Left ventricle myocardium inferior (tissue), 1 donor: ENCODE results near the gene MRPS5. TPM values are rescaled to one million over a fixed set of nuclear protein-coding genes. Genes with fewer than 3 reads are reported as not detected.

ENCODE experiments used
- DNase-seq: peaks from one replicate; pipeline ENCODE4 v3.0.0-alpha.2; 2020
- H3K27ac ChIP-seq: fragments of 200-600 bp; replicated peaks from 2 replicates; pipeline ENCODE4 v1.8.0; 2021
- H3K27me3 ChIP-seq: fragments of 200-600 bp; 2 replicates; pipeline ENCODE4 v1.8.0; 2021; ENCODE audit warnings: low read depth
- H3K36me3 ChIP-seq: fragments of 200-600 bp; 2 replicates; pipeline ENCODE4 v1.8.0; 2021
- H3K4me1 ChIP-seq: fragments of 200-600 bp; 2 replicates; pipeline ENCODE4 v1.8.0; 2021
- H3K4me3 ChIP-seq: fragments of 200-600 bp; 2 replicates; pipeline ENCODE4 v1.8.0; 2021; ENCODE audit warnings: mild to moderate bottlenecking, moderate library complexity
- H3K9me3 ChIP-seq: fragments of 200-600 bp; replicated peaks from 2 replicates; pipeline ENCODE4 v1.8.0; 2021
- intact Hi-C: fragments of 100-400 bp; cut with micrococcal nuclease; formaldehyde crosslinking; loops from one replicate; pipeline ENCODE4 v1.11.0; 2022
- total RNA-seq: library from RNA; stranded (reverse); fragmentation: NEBNext Ultra II Directional; extraction: Animal tissue kit (Norgen Biotek cat#: 25700); gene quantifications from one replicate; pipeline ENCODE4 v1.2.1, GENCODE V29; 2021
- TF ChIP-seq, protein P1 (sequence below): fragments of 200-600 bp; IDR thresholded peaks from 2 replicates; pipeline ENCODE4 v1.8.0; 2021; ENCODE audit warnings: antibody characterized with exemption, mild to moderate bottlenecking, borderline replicate concordance
- donor health status: DM: no; HTN: yes; CAD: no; lungs with severe emphysema.

Gene MRPS5
- total RNA-seq, 1 donor from 2014 or later = 81.2 TPM

GRCh38 chr2:95052804-95053479 lies 68.7 kb downstream of the MRPS5 start:
- no peak for DNase-seq
- Histone ChIP-seq H3K27ac (no peak overlapping the region), H3K9me3 (no peaks in the 10 kb centered on the region), H3K27me3 (peaks cover 68% of the 10 kb centered on the region), H3K36me3 (no peaks in the 10 kb centered on the region), H3K4me3 (no peak overlapping the region), H3K4me1 (no peaks in the 10 kb centered on the region)
- intact Hi-C loops = no loop called here
- TF ChIP-seq, protein P1, sequence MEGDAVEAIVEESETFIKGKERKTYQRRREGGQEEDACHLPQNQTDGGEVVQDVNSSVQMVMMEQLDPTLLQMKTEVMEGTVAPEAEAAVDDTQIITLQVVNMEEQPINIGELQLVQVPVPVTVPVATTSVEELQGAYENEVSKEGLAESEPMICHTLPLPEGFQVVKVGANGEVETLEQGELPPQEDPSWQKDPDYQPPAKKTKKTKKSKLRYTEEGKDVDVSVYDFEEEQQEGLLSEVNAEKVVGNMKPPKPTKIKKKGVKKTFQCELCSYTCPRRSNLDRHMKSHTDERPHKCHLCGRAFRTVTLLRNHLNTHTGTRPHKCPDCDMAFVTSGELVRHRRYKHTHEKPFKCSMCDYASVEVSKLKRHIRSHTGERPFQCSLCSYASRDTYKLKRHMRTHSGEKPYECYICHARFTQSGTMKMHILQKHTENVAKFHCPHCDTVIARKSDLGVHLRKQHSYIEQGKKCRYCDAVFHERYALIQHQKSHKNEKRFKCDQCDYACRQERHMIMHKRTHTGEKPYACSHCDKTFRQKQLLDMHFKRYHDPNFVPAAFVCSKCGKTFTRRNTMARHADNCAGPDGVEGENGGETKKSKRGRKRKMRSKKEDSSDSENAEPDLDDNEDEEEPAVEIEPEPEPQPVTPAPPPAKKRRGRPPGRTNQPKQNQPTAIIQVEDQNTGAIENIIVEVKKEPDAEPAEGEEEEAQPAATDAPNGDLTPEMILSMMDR = no peak

- no peak for DNase-seq
- peaks cover 66% of the 10 kb centered on the region for H3K27me3 ChIP-seq
These were observed 69.3 kb downstream of the MRPS5 start for GRCh38 chr2:95052307-95052706.

DNA sequence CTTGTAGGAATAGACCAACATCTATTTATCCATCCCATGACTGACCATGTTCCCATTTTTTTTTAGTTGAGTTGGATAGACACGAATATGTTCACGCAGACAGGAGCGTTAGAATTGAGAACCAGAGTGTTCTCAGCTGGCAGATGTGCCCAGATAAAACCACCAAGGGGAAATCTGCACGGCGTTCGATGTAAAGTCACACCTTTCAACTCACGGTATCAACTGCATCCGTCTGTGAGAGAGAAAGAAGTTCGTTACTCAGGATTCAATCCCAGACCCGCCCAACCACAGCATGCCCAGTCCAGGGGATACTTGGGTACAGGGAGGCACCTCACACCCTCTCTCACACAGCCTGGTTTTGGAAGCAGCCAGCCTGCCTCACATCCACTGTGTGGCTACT lies 70.0 kb downstream of the MRPS5 start:
- Histone ChIP-seq H3K36me3 (no peaks in the 10 kb centered on the region), H3K4me1 (no peaks in the 10 kb centered on the region), H3K4me3 (no peak overlapping the region), H3K27me3 (peaks cover 59% of the 10 kb centered on the region), H3K27ac (no peak overlapping the region), H3K9me3 (no peaks in the 10 kb centered on the region)
- TF ChIP-seq, protein P1 = no peak
- no peak for DNase-seq
- intact Hi-C loops = no loop called here

More at GRCh38 chr2:95052307-95052706, 69.3 kb downstream of the MRPS5 start:
- intact Hi-C loops = no loop called here
- H3K9me3 ChIP-seq = no peaks in the 10 kb centered on the region
- H3K4me3 ChIP-seq = no peak overlapping the region
- H3K36me3 ChIP-seq = no peaks in the 10 kb centered on the region
- H3K27ac ChIP-seq = no peak overlapping the region
- no peaks in the 10 kb centered on the region for H3K4me1 ChIP-seq
- TF ChIP-seq, protein P1 = no peak

- intact Hi-C loops = no loop called here
- TF ChIP-seq, protein P1 = no peak
- Histone ChIP-seq H3K27me3 (peaks cover 49% of the 10 kb centered on the region), H3K9me3 (no peaks in the 10 kb centered on the region), H3K4me1 (no peaks in the 10 kb centered on the region), H3K36me3 (no peaks in the 10 kb centered on the region), H3K27ac (no peak overlapping the region), H3K4me3 (no peak overlapping the region)
- DNase-seq = no peak
These were observed 71.0 kb downstream of the MRPS5 start for GRCh38 chr2:95050385-95051300.

GRCh38 chr2:95049961-95050360 lies 71.6 kb downstream of the MRPS5 start:
- no peaks in the 10 kb centered on the region for H3K4me1 ChIP-seq
- TF ChIP-seq, protein P1 = no peak
- no peak overlapping the region for H3K27ac ChIP-seq
- DNase-seq = no peak
- H3K4me3 ChIP-seq = no peak overlapping the region
- H3K36me3 ChIP-seq = no peaks in the 10 kb centered on the region
- intact Hi-C loops = no loop called here
- peaks cover 46% of the 10 kb centered on the region for H3K27me3 ChIP-seq
- no peaks in the 10 kb centered on the region for H3K9me3 ChIP-seq
